Activated CD4-positive, alpha-beta T cell treated with anti-CD3 and anti-CD28 coated beads for 24 hours (primary cell): ENCODE results near the gene CTSK.
"Not testable (repeated sequence)": the region's sequence is repeated elsewhere in the genome, so short reads cannot be mapped to it uniquely, and the experiment has no call there.

Source experiments
- DNase-seq, 2 donors: peaks; one replicate each; pipeline ENCODE4 v3.0.0-alpha.2; 2020; ENCODE audit warnings: low read depth in 2 of 2

Gene CTSK

DNA sequence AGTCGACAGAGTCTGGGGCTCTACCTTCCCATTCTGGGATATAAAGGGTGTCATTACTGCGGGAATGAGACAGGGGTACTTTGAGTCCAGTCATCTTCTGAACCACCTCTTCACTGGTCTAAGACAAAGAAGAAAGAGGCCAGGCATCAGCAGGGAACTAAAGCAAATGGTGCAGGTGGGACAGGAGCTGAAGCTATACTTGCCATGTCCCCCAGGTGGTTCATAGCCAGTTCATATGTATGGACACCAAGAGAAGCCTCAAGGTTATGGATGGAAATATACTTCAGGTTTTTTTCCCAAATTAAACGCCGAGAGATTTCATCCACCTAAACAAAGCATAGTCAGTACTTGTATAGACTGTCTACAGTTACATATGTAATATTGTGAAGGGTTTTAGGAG is 2.2 kb downstream of the CTSK start:
- no peak for DNase-seq

GRCh38 chr1:150804671-150805070 is 3.4 kb downstream of the CTSK start:
- DNase-seq: no peak

DNA sequence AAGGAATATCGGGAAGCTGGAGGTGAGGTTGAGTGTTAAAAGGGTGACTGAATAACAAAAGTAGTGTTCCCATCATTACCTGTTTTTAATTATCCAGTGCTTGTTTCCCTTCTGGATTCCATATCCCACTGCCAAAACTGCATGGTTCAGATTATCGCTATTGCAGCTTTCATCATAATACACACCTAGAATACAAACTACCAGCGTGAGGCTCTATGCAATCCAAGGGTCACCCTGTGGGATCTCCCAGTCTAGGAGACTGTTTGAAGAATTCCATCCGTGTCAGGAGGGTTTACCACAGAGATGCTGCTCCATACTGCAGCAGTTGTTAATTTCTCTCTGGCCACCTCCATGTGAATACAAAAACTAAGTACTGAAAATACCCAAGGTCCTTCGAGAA is 9.0 kb downstream of the CTSK start:
- DNase-seq: no peak

- DNase-seq: no peak
These were observed 9.5 kb downstream of the CTSK start for GRCh38 chr1:150798525-150798924.

- no peak for DNase-seq
These were observed 11.7 kb downstream of the CTSK start for GRCh38 chr1:150796374-150796773.

- not testable (repeated sequence) for DNase-seq
These were observed 14.3 kb downstream of the CTSK start for GRCh38 chr1:150793778-150794177.

DNA sequence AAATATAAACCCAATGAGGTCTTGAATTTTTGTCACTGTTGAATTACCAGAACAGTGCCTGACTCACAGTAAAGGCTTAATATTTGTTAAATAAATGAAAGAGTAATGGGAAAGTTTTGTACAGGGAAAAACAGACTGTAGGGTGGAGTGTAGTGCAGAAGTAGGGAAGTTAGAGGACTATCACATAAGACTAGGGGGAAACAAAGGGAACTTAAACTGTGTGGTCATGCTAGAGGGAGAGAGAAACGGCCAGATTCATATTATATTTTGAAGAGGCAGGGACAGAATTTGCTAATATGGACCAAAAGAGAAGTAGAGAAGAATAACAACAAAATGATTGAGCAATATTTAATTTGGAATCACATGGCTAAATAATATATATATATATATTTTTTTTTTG is 14.8 kb downstream of the CTSK start:
- DNase-seq: no peak

DNA sequence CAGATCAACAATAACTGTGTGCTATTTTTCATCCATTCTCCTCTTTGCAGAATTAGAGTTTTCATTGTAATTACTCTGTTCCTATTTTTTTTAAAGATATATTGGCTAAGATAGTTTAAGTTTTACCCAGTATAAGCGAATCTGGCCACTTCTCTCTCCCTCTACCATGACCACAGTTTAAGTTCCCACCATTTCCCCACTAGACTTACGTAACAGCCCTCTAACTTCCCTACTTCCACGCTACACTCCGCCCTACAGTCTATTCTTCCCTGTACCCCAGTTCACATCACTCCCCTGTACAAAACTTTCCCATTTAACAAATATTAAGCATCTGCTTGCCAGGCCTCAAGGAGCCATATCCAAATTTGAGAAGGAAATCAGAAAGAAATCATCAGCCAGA is 16.5 kb downstream of the CTSK start:
- DNase-seq: no peak

DNA sequence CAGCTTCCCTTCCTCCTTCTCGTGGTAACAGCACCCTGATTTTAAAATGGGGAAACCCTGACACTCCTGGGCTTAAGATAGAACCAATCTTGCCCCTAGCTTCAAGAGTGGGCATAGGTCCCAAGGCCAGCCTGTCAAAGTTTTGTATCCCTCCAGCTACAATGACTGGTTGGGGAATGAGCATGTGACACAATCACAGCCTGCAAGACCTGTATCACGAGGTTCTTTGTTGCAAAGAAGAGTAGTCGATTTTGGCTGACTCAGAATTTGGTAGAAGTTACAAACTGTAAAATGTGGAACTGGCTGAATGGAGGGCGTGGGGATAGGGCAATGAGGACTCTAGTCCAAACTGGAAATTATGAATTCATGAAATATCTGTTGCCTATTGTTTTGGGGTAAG is 18.7 kb downstream of the CTSK start:
- DNase-seq: no peak

GRCh38 chr1:150788946-150789345 is 19.1 kb downstream of the CTSK start:
- no peak for DNase-seq

DNA sequence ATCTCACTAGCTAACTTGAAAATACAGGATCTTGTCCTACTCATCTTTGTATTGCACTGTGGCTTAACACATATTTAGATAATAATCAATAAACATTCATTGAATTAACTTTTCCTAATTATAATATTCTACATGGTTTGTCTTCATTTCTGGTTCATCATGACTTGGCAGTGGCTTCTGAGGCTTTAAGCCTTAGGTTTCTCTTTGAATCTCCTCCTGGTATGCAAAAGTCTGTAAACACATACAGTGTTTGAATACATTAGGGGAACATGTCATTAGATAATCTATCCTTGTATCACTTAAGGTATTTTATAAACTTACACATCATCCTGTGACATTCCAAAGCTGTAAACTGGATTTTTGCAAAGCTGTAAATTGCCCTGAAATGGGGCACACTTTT is 20.6 kb downstream of the CTSK start:
- no peak for DNase-seq

GRCh38 chr1:150780510-150780909 is 27.6 kb downstream of the CTSK start:
- no peak for DNase-seq

- DNase-seq: no peak
These were observed 29.7 kb downstream of the CTSK start for GRCh38 chr1:150778409-150778808.

- no peak for DNase-seq
These were observed 30.5 kb downstream of the CTSK start for GRCh38 chr1:150777544-150777943.

- DNase-seq: not testable (repeated sequence)
These were observed 32.0 kb downstream of the CTSK start for GRCh38 chr1:150775931-150776505.

GRCh38 chr1:150775276-150775675 is 32.8 kb downstream of the CTSK start:
- no peak for DNase-seq

GRCh38 chr1:150772326-150772725 is 35.7 kb downstream of the CTSK start:
- DNase-seq: no peak

GRCh38 chr1:150767704-150768103 is 40.4 kb downstream of the CTSK start:
- not testable (repeated sequence) for DNase-seq

DNA sequence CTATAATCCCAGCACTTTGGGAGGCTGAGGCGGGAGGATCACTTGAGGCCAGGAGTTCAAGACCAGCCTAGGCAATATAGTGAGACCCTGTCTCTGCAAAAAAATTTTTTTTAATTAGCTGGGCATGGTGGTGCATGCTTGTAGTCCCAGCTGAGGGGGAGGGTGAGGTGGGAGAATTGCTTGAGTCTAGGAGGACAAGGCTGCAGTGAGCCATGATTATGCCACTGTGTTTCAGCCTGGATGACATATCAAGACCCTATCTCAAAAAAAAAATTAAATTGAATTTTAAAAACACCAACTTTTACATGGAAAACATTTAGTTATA is 42.1 kb downstream of the CTSK start:
- DNase-seq: not testable (repeated sequence)

DNA sequence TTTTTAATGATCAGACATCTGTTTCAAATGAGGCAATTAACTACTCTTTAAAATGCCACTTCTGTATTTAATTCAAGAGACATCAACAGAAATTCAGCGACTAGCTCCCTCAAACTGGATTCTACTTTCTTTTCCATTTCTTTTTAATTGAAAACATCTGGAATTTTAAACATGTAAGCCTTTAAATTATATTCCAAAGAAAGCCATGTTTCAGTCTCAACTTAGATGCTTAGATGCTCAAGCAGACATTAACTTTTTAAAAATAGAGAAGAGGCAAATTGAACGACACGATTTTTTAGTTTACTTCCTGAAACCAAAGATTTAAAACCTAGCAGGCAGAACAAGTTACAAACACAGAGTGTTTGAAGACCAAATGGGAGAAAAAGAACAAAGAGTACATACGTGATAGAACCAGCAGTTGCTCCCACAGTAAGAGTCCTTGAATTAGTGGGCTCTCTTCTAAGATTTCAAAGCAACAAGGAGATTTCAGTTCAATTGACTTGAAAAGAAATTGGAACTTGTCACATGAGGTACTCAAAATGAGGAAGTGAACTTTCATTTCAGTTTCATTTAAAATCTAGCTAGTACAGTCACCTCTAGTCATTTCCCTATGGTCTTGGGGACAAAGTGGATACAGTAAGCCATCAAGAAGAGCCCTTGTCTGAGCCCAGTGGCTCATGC is 42.6 kb downstream of the CTSK start, which contains the start of gene CTSS:
Gene CTSS (minus strand): TSS at position 483 of the 681 bp plus-strand sequence. CDS start 1,015 bp downstream, outside the sequence.
- no peak for DNase-seq

GRCh38 chr1:150764617-150765101 is 43.4 kb downstream of the CTSK start:
- DNase-seq: no peak

DNA sequence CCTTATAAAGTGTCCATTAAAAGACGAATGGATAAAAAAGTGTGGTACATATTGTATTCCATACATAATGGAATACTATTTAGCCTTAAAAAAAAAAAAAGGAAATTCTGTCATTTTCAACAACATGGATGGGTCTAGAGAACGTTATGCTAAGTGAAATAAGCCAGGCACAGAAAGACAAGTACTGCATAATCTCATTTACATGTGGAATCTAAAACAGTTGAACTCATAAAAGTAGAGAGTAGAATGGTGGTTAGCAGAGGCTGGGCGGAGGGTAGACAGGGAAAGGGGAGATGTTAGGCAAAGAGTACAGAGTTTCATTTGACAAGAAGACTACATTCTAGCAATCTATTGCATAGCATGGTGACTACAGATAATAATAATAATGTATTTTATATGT is 45.0 kb downstream of the CTSK start:
- no peak for DNase-seq

- DNase-seq: no peak
These were observed 45.5 kb downstream of the CTSK start for GRCh38 chr1:150762552-150762951.

- no peak for DNase-seq
These were observed 46.3 kb downstream of the CTSK start for GRCh38 chr1:150761801-150762200.
